Umbilical cord (tissue), 2 donors: ENCODE results near the gene KMT2D. TPM values are rescaled to one million over a fixed set of nuclear protein-coding genes. Genes with fewer than 3 reads are reported as not detected.
A peak's percentile ranks its signal among the peaks of the same experiment; 100 is the strongest.

Experiments used
- DNase-seq: peaks from one replicate; pipeline ENCODE4 v3.0.0-alpha.2; 2015; ENCODE audit warnings: low spot score
- total RNA-seq: library from RNA; depleted of rRNA; stranded (reverse); fragments of >200 nt; gene quantifications from one replicate; pipeline ENCODE4 v1.2.3, GENCODE V29; 2014; ENCODE audit warnings: low replicate concordance; ENCODE audit not compliant: insufficient read depth

KMT2D gene
- 22.4 TPM for total RNA-seq

DNA sequence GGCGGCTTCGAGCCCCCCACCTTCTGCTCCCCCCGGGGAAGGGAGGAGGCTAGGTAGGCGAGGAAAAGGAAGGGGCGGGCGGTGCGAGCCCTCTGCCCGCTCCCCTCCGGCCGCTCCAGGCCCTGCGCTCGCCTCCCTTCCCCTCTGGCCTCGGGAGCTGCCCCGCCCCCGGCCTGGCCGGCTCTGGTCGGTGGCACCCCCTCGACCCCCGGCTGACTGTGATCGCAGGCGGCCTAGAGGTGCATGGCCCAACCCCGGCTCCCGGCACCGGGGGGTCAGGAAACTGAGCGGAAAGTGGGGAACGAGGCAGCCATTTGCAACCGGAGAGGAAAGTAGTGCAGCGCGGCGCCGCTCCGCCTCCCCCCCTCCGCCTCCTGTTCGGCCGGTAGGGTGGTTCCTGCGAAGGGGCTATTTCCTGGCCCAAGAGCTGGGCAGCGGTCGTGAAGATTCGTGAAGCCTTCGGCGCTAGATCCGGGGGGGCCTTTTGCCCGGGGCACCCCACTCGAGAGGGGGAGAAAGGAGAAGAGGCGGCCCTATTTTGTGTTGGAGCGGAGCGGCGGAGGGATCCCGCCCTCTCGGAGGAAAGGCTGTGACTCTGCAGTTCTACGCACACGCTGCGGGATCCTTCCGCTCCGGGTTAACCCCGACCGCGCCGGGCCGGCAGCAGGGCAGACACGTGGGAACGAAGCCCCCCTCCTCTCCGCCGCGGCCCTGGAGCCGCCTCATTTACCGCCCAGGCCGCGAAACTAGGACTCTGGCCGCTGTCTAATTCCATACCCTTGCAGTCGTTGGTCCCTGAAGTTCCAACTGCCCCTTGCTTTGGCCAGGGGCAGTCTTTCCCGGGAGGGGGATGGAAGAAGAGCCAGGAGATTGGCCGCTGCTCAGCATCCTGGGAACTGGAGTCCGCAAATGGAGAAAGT, at the start of gene KMT2D:
KMT2D (minus strand) TSS at position 558 of the 920 bp plus-strand sequence. CDS start 5,470 bp downstream, outside the sequence.
- peak; percentile 96 for DNase-seq

DNA sequence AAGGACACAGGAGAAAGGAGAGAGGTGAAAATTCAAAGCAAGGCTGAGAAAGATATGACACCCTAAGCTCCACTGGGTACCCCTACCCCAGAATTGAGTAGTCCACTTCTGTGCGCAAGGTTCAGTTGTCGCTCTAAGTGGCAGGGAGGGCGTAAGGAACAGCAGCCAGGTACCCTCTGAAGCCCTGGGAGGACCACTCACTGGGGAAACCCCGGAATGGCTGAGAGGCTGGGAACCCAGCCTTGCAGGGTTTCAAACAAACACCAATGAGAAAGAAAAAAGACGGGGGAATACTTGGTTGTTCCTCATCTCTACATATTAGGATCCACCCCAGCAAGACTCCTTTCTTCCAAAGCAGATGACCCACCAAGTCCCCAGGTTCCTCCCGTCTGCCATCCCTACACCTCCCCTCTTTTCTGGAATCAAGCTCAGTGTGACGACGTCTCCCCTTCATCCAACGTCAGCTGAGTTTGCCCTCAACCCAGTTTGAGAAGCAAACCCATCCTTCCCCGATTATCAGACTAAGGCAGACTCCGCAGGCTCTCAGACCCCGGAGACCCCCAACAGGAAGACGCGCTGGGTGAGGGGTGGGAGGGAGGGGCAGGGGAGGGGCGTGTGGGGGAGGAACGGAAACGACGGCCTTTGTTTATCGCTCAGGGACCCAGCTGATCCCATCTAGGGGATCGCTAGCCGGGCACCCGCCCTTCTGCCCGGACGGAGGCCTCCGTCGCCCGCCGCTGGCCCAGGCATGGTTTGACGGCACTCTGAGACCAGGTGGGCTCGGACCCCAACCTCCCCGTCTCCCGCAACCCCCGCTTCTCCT, 49.3 kb upstream of the KMT2D start:
- DNase-seq: no peak

- DNase-seq: peak; percentile 89
These were observed 48.4 kb upstream of the KMT2D start for GRCh38 chr12:49108958-49109404.

DNA sequence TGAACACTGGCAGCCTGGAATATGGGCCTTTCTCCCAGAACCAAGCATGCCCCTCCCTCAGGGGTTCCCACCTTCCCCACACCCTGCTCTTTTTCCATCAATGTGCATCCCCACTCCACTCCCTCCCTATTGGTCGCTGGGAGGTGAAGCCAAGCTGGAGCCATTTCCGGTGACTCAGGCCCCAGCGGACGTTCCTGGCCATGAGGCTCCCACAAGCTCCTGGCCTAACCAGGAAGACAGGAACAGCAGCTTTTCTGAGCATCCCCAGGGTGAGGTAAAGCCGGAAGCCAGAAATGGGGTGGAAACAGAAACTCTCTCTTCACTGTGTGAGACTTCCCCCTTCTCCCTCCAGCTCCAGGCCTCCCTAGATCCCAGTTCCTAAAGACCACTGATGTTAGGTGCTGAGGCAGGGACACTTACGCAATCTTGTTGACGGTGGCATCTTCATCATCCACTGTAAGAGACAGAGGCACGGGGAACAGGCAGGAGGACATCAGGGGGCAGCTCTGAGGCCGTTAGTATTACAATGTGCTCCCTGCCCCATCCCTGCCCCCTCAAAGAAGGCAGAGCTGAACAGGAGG, 45.0 kb upstream of the KMT2D start:
- DNase-seq: no peak

DNA sequence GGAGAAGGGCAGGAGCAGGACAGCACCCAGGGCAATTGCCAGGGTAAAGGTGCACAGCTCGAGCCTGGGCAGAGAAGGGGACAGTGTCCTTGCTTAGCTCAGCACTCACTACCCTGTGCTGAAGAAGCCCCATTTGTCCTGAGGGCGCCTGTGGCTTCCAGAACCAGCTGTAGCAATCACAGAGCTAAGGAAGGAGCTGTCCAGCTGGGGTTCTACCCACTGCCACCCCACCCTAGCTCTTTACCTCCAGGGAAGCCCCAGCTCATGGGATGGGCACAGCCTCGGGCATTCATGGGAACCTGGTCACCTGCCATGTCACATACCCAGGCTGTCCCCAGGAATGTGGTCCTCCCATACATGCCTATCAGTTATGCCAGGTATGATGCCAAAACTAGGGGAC, 44.2 kb upstream of the KMT2D start:
- no peak for DNase-seq

GRCh38 chr12:49100380-49100779, 39.8 kb upstream of the KMT2D start:
- no peak for DNase-seq

GRCh38 chr12:49098703-49099102, 38.1 kb upstream of the KMT2D start:
- DNase-seq: no peak

GRCh38 chr12:49098035-49098451, 37.4 kb upstream of the KMT2D start:
- DNase-seq: no peak

GRCh38 chr12:49097381-49097780, 36.8 kb upstream of the KMT2D start:
- no peak for DNase-seq

- no peak for DNase-seq
These were observed 34.4 kb upstream of the KMT2D start for GRCh38 chr12:49094975-49095365.

- no peak for DNase-seq
These were observed 33.8 kb upstream of the KMT2D start, which contains the start of gene DHH for GRCh38 chr12:49094160-49094974. TSS of gene DHH (minus strand) at chr12:49094801. CDS start at chr12:49094512, 289 bp downstream.

- DNase-seq: no peak
These were observed 33.2 kb upstream of the KMT2D start for GRCh38 chr12:49093792-49094159.

GRCh38 chr12:49092816-49093406, 32.3 kb upstream of the KMT2D start:
- no peak for DNase-seq

DNA sequence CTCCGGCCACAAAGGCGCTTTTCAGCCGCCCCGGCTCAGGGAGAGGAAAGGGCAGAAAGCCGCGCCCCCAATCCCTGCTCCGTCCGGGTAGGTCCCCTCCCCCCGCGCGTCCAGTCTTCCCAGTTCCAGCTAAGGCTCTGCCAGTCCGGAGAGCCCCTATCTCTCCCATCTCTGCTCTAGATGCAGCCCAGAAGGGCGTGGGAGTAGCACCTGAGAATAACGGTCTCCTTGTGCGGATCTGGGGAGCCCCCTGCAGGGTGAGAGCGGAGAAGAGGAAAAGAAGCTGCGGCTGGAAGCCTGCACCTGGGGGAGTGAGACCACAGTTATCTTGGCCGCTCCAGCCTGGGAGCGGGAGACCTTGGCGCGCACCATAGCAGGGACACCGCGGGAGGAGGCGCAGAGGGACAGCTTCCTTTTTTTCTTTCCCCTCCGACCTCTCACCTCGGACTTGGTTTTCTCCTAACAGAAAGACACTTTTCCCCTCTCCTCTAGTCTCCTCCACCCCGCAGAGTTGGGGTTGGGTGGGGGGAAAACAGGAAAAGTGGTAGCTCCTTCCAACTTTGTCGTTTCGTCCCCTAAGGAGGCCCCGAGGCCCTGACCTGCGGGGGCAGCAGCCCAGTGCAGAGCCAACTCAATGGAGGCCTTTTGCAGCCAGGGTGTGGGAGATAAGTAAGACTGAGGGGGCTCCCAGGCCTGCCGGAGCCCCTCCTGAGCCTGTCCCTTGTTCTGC, 31.7 kb upstream of the KMT2D start:
- DNase-seq: no peak

DNA sequence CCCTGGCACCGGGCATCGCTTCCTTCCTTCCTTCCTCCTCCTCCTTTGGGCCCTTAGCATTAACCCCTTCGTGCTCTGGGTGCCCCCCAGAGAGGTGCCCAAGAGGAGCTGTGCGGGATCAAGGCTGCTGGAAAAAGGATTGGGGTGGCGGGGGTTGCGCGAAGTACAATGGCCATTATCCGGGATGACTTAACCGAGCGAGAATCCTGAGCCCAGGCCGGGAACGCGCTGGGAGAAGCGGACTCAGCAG, 31.2 kb upstream of the KMT2D start:
- no peak for DNase-seq

- DNase-seq: no peak
These were observed 30.7 kb upstream of the KMT2D start for GRCh38 chr12:49091056-49091835.

DNA sequence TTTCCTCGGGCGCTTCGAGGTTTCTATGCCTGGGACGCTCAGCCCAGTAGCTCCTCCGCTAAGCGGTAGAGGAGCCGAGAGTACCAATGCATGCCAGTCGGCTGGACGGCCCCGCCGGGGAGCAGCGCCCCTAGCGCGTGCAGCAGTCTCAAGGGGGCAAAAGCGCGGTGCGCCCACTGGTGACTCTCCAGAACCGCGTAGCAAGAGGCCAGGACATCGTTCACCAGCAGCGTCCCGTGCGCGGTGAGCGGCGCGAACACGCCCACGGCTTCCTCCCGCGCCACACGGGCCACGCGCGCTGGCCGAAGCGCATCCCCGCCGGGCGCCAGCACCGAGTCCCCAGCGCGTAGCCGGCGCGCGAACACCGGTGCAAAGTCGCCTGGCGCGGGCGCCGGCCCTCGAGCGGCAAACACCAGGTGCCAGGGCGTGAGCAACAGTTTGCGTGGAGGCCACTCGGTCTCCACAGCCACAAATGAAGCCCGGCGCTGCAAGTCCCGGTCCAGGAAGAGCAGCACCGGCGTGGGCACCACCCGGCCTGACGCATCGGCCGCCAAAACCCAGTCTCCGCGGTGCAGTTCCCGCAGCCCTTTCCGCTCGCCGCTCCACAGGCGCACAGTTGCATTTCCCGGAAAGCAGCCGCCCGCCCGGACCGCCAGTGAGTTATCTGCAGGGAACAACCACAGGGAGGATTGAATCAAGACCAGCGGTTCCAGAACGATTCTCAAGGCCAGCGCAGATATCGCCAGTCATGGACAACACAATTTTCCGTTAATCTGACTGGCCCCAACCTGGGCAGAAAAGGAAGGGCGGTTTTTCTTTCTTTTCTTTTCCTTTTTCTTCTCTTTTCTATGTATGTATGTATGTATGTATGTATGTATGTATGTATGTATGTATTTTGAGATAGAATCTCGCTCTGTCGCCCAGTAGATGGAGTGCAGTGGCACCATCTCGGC, 29.5 kb upstream of the KMT2D start:
- DNase-seq: peak; percentile 43

DNA sequence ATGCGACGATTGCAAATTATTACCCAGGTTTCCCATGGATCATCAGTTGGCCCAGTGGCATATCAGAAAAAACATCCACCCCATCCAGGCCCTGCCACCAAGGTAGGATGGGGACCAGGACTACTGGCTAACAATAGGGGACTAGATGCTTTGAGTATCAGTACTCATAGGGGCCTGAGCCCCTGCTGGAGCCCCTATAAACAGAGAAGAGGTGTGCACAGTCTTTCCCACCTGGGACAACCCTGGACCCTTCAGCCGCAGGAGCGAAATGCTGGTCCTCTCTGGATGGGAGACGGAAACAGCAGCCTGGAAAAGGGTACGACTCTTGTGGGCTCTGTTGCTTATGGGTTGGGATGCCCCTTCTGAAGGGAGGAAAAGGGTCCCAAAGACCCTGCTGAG, 28.3 kb upstream of the KMT2D start:
- no peak for DNase-seq
